ENCODE data around the gene CYTH1.

- TF ChIP-seq EZH2phosphoT487 (IDR thresholded peaks at IDR 0.05; ENCODE audit: borderline replicate concordance, low read depth, low read length), result no peak
- TF ChIP-seq, protein P1, sequence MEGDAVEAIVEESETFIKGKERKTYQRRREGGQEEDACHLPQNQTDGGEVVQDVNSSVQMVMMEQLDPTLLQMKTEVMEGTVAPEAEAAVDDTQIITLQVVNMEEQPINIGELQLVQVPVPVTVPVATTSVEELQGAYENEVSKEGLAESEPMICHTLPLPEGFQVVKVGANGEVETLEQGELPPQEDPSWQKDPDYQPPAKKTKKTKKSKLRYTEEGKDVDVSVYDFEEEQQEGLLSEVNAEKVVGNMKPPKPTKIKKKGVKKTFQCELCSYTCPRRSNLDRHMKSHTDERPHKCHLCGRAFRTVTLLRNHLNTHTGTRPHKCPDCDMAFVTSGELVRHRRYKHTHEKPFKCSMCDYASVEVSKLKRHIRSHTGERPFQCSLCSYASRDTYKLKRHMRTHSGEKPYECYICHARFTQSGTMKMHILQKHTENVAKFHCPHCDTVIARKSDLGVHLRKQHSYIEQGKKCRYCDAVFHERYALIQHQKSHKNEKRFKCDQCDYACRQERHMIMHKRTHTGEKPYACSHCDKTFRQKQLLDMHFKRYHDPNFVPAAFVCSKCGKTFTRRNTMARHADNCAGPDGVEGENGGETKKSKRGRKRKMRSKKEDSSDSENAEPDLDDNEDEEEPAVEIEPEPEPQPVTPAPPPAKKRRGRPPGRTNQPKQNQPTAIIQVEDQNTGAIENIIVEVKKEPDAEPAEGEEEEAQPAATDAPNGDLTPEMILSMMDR (conservative IDR thresholded peaks at IDR 0.05; ENCODE audit: low read length), result peak; percentile 44
Observed at GRCh38 chr17:78828470-78829185, 46.6 kb upstream of the CYTH1 start.

All from OCI-LY7 (cell line).